Epithelial cell of esophagus (primary cell): ENCODE measurements around the gene TDO2.
"Not testable (repeated sequence)": the region's sequence is repeated elsewhere in the genome, so short reads cannot be mapped to it uniquely, and the experiment has no call there.

Experiments
- DNase-seq: peaks from one replicate; pipeline ENCODE4 v3.0.0; 2010; ENCODE audit warnings: low read depth
- H3K4me3 ChIP-seq: 2 replicates; pipeline ENCODE4 v1.5.1; 2011; ENCODE audit warnings: mild to moderate bottlenecking, low read length, control low read depth
- CTCF ChIP-seq: IDR thresholded peaks from 2 replicates; pipeline ENCODE4 v1.5.1; 2011; ENCODE audit warnings: low read depth, mild to moderate bottlenecking, low read length, control low read depth, inconsistent platforms; ENCODE audit not compliant: insufficient read depth; ENCODE audit errors: missing control alignments

Gene TDO2

GRCh38 chr4:155914782-155915181 lies 11.3 kb downstream of the TDO2 start:
- no peak for DNase-seq
- H3K4me3 ChIP-seq = no peak overlapping the region
- TF ChIP-seq CTCF = no peak

- DNase-seq = no peak
- no peak overlapping the region for H3K4me3 ChIP-seq
- no peak for TF ChIP-seq CTCF
Measured at GRCh38 chr4:155921597-155921996, 18.1 kb downstream of the TDO2 start.

GRCh38 chr4:155924637-155925036 lies 21.1 kb downstream of the TDO2 start:
- no peak for TF ChIP-seq CTCF
- DNase-seq = no peak
- no peak overlapping the region for H3K4me3 ChIP-seq

GRCh38 chr4:155929833-155930232 lies 26.3 kb downstream of the TDO2 start:
- no peak for DNase-seq
- H3K4me3 ChIP-seq = no peak overlapping the region
- TF ChIP-seq CTCF = no peak

- DNase-seq = no peak
- TF ChIP-seq CTCF = no peak
- H3K4me3 ChIP-seq = no peak overlapping the region
Measured at GRCh38 chr4:155930330-155930729, 26.8 kb downstream of the TDO2 start.

- no peak for TF ChIP-seq CTCF
- no peak for DNase-seq
- H3K4me3 ChIP-seq = no peak overlapping the region
Measured at GRCh38 chr4:155931634-155932033, 28.1 kb downstream of the TDO2 start.

GRCh38 chr4:155934634-155935033 lies 31.1 kb downstream of the TDO2 start:
- H3K4me3 ChIP-seq, DNase-seq: not testable (repeated sequence)
